Measurements from ENCODE around the gene SULF2. TPM values are rescaled to one million over a fixed set of nuclear protein-coding genes. Genes with fewer than 3 reads are reported as not detected.
A peak's percentile ranks its signal among the peaks of the same experiment; 100 is the strongest.

Gene SULF2
- total and polyA plus RNA-seq, 2 donors: 34.7 to 40.3 TPM

DNA sequence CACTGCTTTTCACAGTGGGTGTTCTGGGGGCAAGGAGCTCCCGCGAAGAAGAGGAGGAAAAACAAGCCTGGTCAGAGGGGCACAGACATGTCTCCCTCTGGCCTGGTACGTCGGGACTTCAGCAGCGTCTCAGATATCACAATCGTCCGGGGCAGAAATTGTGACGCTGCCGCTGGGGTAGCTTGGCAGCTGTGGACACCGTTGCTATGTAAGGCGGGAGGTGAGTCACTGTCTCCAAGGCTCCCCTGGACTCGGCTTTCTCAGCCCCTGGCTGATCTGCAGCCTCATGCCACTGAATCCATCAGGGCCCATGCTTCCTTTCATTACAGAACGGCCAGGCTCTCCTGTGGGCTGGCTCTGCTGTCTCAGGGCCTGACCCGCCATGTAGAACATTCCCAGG, 98.7 kb downstream of the SULF2 start:
- no peak for DNase-seq (ENCODE audit: extremely low spot score)
- Histone ChIP-seq H3K4me1 (ENCODE audit: insufficient read depth) (no peaks in the 10 kb centered on the region), H3K36me3 (ENCODE audit: insufficient read depth) (no peaks in the 10 kb centered on the region), H3K27ac (ENCODE audit: low read depth) (no peak overlapping the region), H3K4me3 (ENCODE audit: low read depth, low read length) (no peak overlapping the region)
- WGBS: 67% methylated on average over 14 of the region's 14 CpGs

DNA sequence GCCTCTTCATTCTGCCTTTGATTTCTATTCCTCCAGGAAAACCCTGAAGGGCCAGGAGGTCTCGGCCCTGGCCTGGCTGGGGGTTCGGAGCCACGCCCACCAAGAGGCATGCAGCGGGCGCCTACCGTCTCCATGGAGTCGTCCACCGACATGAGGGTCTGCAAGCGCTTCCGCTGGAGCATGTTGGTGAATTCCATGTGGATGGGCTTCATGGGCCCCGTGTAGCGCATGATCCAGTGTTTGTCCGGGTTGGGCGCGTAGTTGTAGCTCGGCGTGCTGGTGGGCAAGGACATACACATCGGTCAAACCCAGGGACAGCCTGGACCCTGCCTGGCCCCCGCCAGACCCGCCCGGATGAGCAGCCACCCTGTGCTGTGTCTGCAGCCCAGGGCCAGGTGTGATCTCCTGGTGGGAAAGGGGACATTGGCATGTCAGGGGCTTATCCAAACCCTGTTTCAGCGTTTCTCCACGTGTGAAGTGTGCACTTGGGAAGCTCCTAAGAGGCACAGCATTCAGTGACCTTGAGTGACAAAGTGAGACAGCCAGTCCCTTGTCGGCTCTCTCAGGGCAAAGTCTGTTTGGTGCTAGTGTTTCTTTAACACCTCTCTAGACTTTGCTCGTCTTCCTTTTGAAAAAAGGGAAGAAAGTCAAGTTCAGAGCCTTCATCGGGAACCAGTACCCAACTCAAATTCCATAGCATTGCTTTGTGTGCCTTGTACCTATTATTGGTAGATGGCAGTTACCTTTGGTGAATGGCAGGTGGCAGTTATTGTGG, 100.8 kb downstream of the SULF2 start:
- no peak overlapping the region for H3K27ac ChIP-seq (ENCODE audit: low read depth)
- H3K4me1 ChIP-seq (ENCODE audit: insufficient read depth): no peaks in the 10 kb centered on the region

DNA sequence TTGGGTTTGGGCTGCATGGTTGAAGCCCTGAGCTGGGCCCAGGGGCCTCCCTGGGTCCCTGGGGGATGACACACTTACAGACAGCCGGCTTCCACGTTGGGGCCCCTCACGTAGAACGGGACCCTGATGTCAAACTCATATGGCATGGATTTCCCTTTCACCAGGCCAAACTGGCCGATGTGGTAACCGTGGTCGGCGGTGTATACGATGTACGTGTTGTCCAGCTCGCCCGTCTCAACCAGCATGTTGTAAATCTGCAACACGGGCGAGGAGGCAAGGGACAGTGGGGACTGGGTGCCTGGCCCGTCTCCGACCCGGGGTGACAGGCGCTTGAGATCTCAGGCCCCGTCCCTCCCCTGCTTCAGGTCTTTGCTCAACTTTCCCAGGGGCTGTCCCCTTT, 102.4 kb downstream of the SULF2 start:
- H3K4me1 ChIP-seq (ENCODE audit: insufficient read depth): no peaks in the 10 kb centered on the region
- H3K27ac ChIP-seq (ENCODE audit: low read depth): no peak overlapping the region
- H3K36me3 ChIP-seq (ENCODE audit: insufficient read depth): no peaks in the 10 kb centered on the region
- 93% methylated on average over 19 of the region's 19 CpGs for WGBS
- no peak for DNase-seq (ENCODE audit: extremely low spot score)
- no peak overlapping the region for H3K4me3 ChIP-seq (ENCODE audit: low read depth, low read length)

More for the DNA sequence above, 100.8 kb downstream of the SULF2 start:
- Histone ChIP-seq H3K36me3 (ENCODE audit: insufficient read depth) (no peaks in the 10 kb centered on the region), H3K4me3 (ENCODE audit: low read depth, low read length) (no peak overlapping the region)
- no peak for DNase-seq (ENCODE audit: extremely low spot score)
- 93% methylated on average over 26 of the region's 26 CpGs for WGBS

DNA sequence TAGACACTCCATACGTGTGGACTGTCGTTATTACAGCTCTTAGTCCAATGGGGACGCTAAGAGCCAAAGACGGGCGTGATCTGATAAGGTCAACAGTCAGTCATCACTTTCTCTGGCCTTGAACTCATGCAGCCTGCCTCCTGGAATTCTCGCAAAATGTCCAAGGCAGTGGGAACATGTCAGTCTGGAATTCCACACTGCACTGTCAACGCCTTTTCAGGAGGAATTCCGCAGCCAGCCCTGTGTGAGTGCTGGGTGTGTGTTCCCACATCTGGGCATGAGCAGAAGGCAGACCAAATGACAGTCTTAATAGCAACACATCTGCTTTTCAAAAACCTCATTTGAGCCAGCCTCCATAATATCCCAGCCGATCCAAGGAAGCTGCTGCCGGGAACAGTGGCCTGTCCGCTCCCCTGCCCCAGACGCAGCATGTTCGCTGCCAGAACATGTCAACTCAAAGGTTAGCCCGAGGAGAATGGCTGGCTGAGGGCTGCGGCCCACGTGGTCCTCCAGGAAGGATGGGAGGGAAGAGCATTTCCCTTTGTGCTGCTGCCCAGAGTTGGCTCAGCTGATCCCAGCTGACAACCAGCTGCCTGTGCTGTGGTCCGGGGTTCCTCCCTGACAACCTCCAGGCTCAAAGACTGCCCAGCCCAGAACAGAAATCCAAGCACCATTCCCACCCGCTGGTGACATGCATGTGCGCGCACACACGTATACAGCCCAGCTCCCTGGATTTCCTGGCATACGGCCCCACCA, 103.1 kb downstream of the SULF2 start:
- 29% methylated on average over 22 of the region's 22 CpGs for WGBS
- H3K27ac ChIP-seq (ENCODE audit: low read depth): no peak overlapping the region
- peak; percentile 51 for DNase-seq (ENCODE audit: extremely low spot score)

DNA sequence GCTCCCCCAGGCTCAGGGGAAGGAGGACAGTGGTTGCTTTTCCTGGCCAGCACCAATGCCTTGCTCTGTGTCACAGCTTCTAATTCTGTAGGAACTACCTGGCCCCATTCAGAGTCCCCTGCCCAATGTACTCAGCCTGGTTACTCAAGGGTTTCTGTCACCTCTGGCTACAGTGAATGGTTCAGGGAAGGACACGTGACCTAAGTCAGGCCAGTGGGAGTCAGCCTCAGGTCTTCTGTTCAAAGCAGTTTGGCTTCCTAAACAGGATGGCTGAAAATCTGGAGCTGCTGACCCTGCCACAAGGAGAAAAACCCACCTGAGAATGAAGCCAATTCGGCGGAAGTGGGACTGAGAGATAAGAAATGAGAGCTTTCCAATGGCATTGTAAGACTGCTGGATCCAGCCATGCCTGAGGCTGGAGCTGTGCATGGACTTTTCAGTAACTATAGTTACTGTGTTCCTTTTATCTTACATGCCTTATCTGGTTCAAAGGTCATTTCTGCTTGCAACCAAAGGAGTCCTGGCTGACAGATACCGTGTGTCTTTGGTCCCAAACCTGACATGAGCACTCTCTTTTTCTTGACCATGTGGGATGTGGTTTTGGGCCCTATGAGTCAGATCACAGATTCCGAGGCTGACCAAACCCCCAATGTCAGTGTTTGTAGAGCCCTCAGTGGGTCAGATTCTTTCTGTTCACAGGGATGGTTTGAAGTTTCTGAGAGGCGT, 104.3 kb downstream of the SULF2 start:
- Histone ChIP-seq H3K27ac (ENCODE audit: low read depth) (no peak overlapping the region), H3K4me3 (ENCODE audit: low read depth, low read length) (no peak overlapping the region), H3K36me3 (ENCODE audit: insufficient read depth) (no peaks in the 10 kb centered on the region), H3K4me1 (ENCODE audit: insufficient read depth) (no peaks in the 10 kb centered on the region)
- no peak for DNase-seq (ENCODE audit: extremely low spot score)
- WGBS: 94% methylated on average over 6 of the region's 6 CpGs

More for the DNA sequence above, 103.1 kb downstream of the SULF2 start:
- Histone ChIP-seq H3K4me1 (ENCODE audit: insufficient read depth) (no peaks in the 10 kb centered on the region), H3K36me3 (ENCODE audit: insufficient read depth) (no peaks in the 10 kb centered on the region), H3K4me3 (ENCODE audit: low read depth, low read length) (no peak overlapping the region)

DNA sequence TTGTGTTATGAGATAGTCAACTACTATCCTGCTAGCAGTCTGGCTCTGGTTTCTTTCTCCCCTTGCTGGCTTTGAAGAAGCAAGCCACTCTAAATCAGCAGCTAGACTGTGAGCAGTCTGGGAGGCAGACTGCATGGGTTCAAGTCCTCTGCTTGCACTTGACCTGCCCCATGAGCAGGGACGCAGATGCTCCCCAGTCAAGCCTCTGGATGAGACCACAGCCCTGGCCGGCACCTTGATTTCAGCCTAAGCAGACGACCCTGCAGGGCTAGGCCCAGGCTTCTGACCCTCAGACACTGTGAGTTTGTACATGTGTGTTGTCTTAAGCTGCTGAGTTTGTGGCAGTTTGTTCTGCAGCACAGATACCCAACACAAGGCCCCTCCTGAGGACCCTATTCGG, 105.8 kb downstream of the SULF2 start:
- Histone ChIP-seq H3K4me1 (ENCODE audit: insufficient read depth) (no peaks in the 10 kb centered on the region), H3K36me3 (ENCODE audit: insufficient read depth) (no peaks in the 10 kb centered on the region), H3K4me3 (ENCODE audit: low read depth, low read length) (no peak overlapping the region), H3K27ac (ENCODE audit: low read depth) (no peak overlapping the region)
- DNase-seq (ENCODE audit: extremely low spot score): no peak
- WGBS: 99% methylated on average over 4 of the region's 4 CpGs

DNA sequence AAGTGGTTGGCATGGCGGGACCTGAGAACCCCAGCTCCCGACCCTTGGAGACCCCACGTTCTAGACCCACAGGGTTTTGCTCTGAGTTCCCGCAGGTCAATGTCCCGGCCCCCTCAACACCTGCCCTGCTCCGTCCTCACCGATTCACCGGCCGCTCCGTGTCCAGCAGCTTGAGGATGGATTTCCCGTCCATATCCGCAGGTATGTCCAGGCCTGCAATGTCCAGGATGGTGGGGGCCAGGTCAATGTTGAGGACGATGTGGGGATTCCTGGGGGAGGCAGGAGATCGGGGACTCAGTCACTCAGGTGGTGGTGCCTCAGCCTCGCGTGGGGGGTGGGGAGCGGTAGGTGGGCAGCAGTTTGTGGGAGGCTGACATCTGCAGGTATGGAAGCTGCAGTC, 106.7 kb downstream of the SULF2 start:
- Histone ChIP-seq H3K4me3 (ENCODE audit: low read depth, low read length) (no peak overlapping the region), H3K27ac (ENCODE audit: low read depth) (no peak overlapping the region), H3K36me3 (ENCODE audit: insufficient read depth) (no peaks in the 10 kb centered on the region), H3K4me1 (ENCODE audit: insufficient read depth) (no peaks in the 10 kb centered on the region)
- no peak for DNase-seq (ENCODE audit: extremely low spot score)
- WGBS: 95% methylated on average over 17 of the region's 17 CpGs

DNA sequence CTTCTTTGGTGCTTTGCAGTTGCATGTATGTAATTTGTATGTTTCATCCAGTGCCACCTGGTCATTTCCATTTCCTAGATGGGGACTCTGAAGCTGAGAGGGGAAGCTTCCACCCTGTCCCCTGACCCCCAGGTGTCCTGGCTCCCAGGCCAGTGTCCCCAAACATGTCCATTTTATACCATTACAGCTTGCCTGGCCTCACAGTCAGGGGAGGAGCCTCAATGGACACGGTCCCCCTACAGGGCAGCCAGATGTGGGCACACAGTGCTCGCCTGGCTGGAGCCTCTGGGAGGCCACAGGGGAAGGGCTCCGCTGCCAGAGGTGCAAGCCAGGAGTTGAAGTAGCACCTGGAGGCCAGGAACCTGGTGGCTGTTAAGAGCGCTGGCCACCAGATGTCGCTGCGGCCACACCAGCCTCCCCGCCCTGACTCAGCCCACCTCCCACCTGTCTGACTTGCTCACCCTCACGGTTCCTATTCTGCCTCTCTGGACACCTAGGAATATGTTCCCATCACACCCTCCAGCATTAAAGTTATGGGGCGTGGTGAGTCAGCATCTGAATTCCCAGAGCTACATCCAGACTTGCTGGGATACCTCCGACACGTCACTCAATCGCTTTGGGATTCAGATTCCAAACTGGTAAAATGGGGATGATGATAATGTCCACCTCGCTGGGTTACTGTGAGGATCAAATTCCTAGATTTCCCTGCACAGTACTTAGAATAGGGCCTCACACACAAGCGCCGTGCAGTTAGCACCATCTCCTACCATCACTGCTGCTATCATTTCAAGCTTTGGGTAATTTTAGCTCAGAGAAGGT, 107.4 kb downstream of the SULF2 start:
- WGBS: 51% methylated on average over 15 of the region's 15 CpGs
- no peak overlapping the region for H3K4me3 ChIP-seq (ENCODE audit: low read depth, low read length)
- H3K27ac ChIP-seq (ENCODE audit: low read depth): no peak overlapping the region
- no peak for DNase-seq (ENCODE audit: extremely low spot score)
- no peaks in the 10 kb centered on the region for H3K36me3 ChIP-seq (ENCODE audit: insufficient read depth)
- H3K4me1 ChIP-seq (ENCODE audit: insufficient read depth): no peaks in the 10 kb centered on the region

DNA sequence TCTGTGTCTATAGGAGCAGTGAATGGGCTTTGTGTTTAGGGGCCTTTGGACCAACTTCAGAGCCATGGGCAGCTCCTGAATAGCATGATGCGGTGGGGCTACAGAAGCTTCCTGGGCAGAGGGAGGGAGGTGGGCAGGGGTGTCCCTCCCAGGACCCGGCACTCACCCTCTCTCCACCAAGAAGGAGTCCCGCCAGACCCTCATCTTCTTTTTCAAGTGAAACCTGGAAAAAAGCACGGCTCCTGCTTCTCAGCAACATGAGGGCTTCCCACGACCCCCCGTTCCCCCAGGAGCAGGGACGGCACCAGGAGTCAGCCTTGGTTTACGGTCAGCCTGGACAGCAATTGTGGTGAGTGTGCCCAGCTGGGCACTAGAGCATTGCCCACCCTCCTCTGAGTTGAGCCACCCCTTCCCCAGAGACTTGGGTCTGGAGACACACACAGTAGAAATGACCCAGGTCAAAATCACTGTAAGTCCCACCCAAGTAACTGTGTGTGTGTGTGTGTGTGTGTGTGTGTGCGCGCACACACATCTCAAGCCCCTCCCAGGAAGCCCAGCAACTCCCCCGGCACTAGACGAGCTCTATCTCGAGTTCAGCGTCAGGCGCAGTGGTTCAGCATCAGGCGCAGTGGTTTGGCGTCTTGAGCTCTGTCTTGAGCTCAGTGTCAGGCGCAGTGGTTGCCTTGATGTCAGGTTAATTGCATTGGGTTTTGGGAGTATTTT, 108.2 kb downstream of the SULF2 start:
- Histone ChIP-seq H3K27ac (ENCODE audit: low read depth) (no peak overlapping the region), H3K4me3 (ENCODE audit: low read depth, low read length) (no peak overlapping the region), H3K36me3 (ENCODE audit: insufficient read depth) (no peaks in the 10 kb centered on the region), H3K4me1 (ENCODE audit: insufficient read depth) (no peaks in the 10 kb centered on the region)
- DNase-seq (ENCODE audit: extremely low spot score): no peak
- 87% methylated on average over 18 of the region's 18 CpGs for WGBS

DNA sequence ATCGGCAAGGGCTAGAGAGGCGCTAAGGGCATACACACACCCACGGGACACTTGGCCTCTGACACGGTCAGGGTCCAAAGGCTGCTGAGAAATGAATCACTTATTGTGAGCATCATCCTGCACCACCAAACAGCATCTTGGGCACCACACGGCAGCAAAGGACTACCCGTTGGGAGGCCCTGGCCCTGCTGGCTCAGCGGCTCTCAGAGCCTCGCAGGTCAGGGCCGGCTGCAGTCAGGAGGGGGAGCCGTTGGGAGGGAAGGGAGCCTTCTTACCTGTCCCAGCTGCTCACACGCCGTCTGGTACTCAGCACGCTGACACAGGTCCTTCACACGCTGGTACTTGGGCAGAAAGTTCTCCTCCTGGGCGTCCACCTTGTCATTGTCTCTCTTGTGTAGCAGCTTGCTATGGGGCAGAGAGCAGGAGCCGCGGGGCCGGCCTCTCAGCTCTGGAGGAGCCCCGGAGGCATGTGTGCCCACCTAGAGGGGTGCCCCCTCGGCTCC, 109.0 kb downstream of the SULF2 start:
- no peak overlapping the region for H3K27ac ChIP-seq (ENCODE audit: low read depth)
- 85% methylated on average over 20 of the region's 20 CpGs for WGBS
- no peak overlapping the region for H3K4me3 ChIP-seq (ENCODE audit: low read depth, low read length)
- no peaks in the 10 kb centered on the region for H3K36me3 ChIP-seq (ENCODE audit: insufficient read depth)
- no peaks in the 10 kb centered on the region for H3K4me1 ChIP-seq (ENCODE audit: insufficient read depth)
- DNase-seq (ENCODE audit: extremely low spot score): no peak

DNA sequence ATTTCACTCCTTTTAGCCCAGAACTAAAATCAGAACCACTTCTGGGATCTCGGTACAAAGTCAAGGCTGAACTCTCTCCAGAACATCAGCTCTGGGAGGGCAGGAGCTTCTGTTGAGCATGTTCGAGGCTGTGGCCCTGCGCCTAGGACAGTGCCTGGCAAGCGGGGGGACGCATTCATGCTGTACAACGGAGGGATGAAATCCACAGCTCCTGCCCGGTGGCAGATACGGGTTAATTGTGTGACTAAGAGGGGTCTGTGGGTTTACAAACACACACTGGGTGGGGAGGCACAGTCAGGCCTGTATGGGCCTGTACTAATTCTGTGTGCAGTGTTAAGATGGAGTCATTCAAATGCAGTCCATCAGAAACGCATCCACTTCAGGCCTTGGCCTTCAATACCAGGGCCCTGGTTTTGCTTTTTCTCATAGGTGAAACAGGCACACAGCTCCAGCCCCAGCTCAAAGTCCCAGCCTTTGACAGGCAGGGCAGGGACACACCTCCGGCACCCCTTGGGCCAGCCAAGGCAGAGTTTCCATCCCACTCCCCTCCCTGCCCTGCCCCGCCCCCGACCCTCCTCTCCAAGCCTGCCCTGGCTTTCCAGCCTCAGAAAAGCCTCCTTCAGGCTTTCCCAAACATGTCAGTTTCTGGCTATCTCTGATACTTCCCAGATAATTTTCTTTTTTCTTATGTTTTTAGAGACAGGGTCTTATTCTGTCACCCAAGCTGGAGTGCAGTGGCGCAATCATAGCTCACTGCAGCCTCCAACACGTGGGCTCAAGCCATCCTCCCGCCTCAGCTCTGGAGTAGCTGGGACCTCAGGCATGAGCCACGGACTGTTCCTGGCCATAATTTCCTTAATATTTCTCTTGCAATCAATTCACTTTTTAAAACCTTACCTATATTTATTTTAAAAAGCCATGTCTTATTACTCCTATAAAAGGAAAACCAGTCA, 109.8 kb downstream of the SULF2 start:
- Histone ChIP-seq H3K4me1 (ENCODE audit: insufficient read depth) (no peaks in the 10 kb centered on the region), H3K4me3 (ENCODE audit: low read depth, low read length) (no peak overlapping the region), H3K27ac (ENCODE audit: low read depth) (no peak overlapping the region), H3K36me3 (ENCODE audit: insufficient read depth) (no peaks in the 10 kb centered on the region)
- WGBS: 90% methylated on average over 16 of the region's 16 CpGs
- DNase-seq (ENCODE audit: extremely low spot score): no peak

DNA sequence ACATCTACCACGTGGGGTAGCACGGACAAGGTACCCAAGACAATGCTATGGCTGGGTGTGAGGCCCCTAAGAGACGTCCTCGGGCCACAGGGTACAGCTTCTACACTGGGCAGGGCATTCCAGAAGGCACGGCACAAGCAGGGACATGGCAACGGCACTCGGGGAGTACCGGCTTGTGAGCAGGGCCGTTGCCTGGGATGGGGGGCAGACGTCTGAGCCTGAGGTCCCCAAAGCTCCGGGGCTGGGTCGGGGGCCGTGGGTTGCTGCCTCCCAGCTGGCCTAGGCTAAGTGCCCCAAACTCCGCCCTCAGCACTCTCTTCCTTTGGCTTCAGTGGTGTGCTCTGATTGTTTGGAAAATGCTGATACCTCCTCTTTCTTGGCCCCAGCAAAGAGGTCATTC, 110.6 kb downstream of the SULF2 start:
- WGBS: 86% methylated on average over 14 of the region's 14 CpGs
- Histone ChIP-seq H3K36me3 (ENCODE audit: insufficient read depth) (no peaks in the 10 kb centered on the region), H3K4me3 (ENCODE audit: low read depth, low read length) (no peak overlapping the region), H3K4me1 (ENCODE audit: insufficient read depth) (no peaks in the 10 kb centered on the region), H3K27ac (ENCODE audit: low read depth) (no peak overlapping the region)
- DNase-seq (ENCODE audit: extremely low spot score): no peak

Measured in urinary bladder (tissue), 4 donors.